ENCODE measurements around the gene PDLIM1.

The PDLIM1 gene

GRCh38 chr10:95290461-95291364 lies at the start of gene PDLIM1:
TSS of gene PDLIM1 (minus strand) at chr10:95291003. CDS start at chr10:95290915, 88 bp downstream.
- no peak for DNase-seq (ENCODE audit: low read depth)

- no peak for DNase-seq (ENCODE audit: low read depth)
These were observed 49.1 kb upstream of the PDLIM1 start for GRCh38 chr10:95339863-95340262.

GRCh38 chr10:95337423-95338160 lies 46.8 kb upstream of the PDLIM1 start:
- DNase-seq (ENCODE audit: low read depth) = no peak

GRCh38 chr10:95336702-95337101 lies 45.9 kb upstream of the PDLIM1 start:
- no peak for DNase-seq (ENCODE audit: low read depth)

GRCh38 chr10:95335933-95336699 lies 45.3 kb upstream of the PDLIM1 start:
- DNase-seq (ENCODE audit: low read depth) = no peak

- DNase-seq (ENCODE audit: low read depth) = no peak
These were observed 44.0 kb upstream of the PDLIM1 start for GRCh38 chr10:95334805-95335144.

- DNase-seq (ENCODE audit: low read depth) = peak; percentile 75
These were observed 43.4 kb upstream of the PDLIM1 start for GRCh38 chr10:95333997-95334804.

GRCh38 chr10:95332666-95333249 lies 42.0 kb upstream of the PDLIM1 start:
- DNase-seq (ENCODE audit: low read depth) = no peak

- no peak for DNase-seq (ENCODE audit: low read depth)
These were observed 40.9 kb upstream of the PDLIM1 start for GRCh38 chr10:95331596-95332130.

- no peak for DNase-seq (ENCODE audit: low read depth)
These were observed 40.2 kb upstream of the PDLIM1 start for GRCh38 chr10:95330966-95331453.

GRCh38 chr10:95329296-95329695 lies 38.5 kb upstream of the PDLIM1 start:
- no peak for DNase-seq (ENCODE audit: low read depth)

GRCh38 chr10:95328013-95328412 lies 37.2 kb upstream of the PDLIM1 start:
- no peak for DNase-seq (ENCODE audit: low read depth)

- no peak for DNase-seq (ENCODE audit: low read depth)
These were observed 36.6 kb upstream of the PDLIM1 start for GRCh38 chr10:95327367-95327766.

- no peak for DNase-seq (ENCODE audit: low read depth)
These were observed 35.6 kb upstream of the PDLIM1 start for GRCh38 chr10:95326396-95326795.

- no peak for DNase-seq (ENCODE audit: low read depth)
These were observed 35.1 kb upstream of the PDLIM1 start for GRCh38 chr10:95325863-95326262.

- DNase-seq (ENCODE audit: low read depth) = no peak
These were observed 33.8 kb upstream of the PDLIM1 start for GRCh38 chr10:95324436-95325268.

GRCh38 chr10:95321554-95322301 lies 30.9 kb upstream of the PDLIM1 start:
- no peak for DNase-seq (ENCODE audit: low read depth)

GRCh38 chr10:95319239-95319638 lies 28.4 kb upstream of the PDLIM1 start:
- no peak for DNase-seq (ENCODE audit: low read depth)

- no peak for DNase-seq (ENCODE audit: low read depth)
These were observed 24.7 kb upstream of the PDLIM1 start for GRCh38 chr10:95315509-95315908.

All from stromal cell of bone marrow (primary cell).